SK-N-SH (cell line): Measurements from ENCODE around the gene CATSPER4. TPM values are rescaled to one million over a fixed set of nuclear protein-coding genes. Genes with fewer than 3 reads are reported as not detected.
A peak's percentile ranks its signal among the peaks of the same experiment; 100 is the strongest.

Experiments
- CTCF ChIA-PET: fragments of 300-600, 350-600 bp; formaldehyde crosslinking; extraction: SDS; loops from one replicate; lab custom pipeline; 2021; lab: Yijun Ruan, JAX
- POLR2A ChIA-PET: fragments of 350-600 bp; sonication (Branson Sonifier 250); formaldehyde crosslinking; extraction: SDS; loops from one replicate; lab custom pipeline; 2020; ENCODE audit warnings: antibody characterized with exemption, inconsistent platforms; lab: Yijun Ruan, JAX
- DNase-seq: peaks from one replicate; pipeline ENCODE4 v3.0.0; 2012
- H2AFZ ChIP-seq: fragments of 200-600 bp; sonication (generic); 2 replicates; pipeline ENCODE4 v1.8.1; 2016; ENCODE audit warnings: antibody characterized with exemption, mild to moderate bottlenecking, low read depth
- H3F3A ChIP-seq: fragments of 200-600 bp; sonication (generic); replicated peaks from 2 replicates; pipeline ENCODE3; 2016; ENCODE audit warnings: antibody characterized with exemption, mild to moderate bottlenecking; ENCODE audit not compliant: insufficient read depth
- H3K27ac ChIP-seq, 2 experiments: fragments of 200-500 bp in 1 of 2; fragments of 200-600 bp in 1 of 2; sonication (Bioruptor generic) in 1 of 2; sonication (generic), shearing (Covaris generic) in 1 of 2; 2 replicates each; pipeline versions ENCODE4 v1.5.1 to v1.6.1; 2014 to 2016; ENCODE audit warnings: low read depth in 2 of 2, inconsistent platforms in 1 of 2, low read length in 1 of 2, mild to moderate bottlenecking in 1 of 2, mixed read lengths in 1 of 2
- H3K27me3 ChIP-seq: fragments of 200-600 bp; sonication (generic), shearing (Covaris generic); 2 replicates; pipeline ENCODE4 v1.6.1; 2016; ENCODE audit warnings: mixed run types; ENCODE audit not compliant: insufficient read depth
- H3K36me3 ChIP-seq, 2 experiments: fragments of 200-500 bp in 1 of 2; fragments of 200-600 bp in 1 of 2; sonication (Bioruptor generic) in 1 of 2; sonication (generic) in 1 of 2; replicated peaks in 1 of 2; 2 replicates each; pipeline versions ENCODE3 to v1.5.1; 2014 to 2016; ENCODE audit warnings: low read length in 1 of 2, mild to moderate bottlenecking in 1 of 2; ENCODE audit not compliant: insufficient read depth in 2 of 2, control insufficient read depth in 1 of 2
- H3K4me1 ChIP-seq, 2 experiments: fragments of 200-500 bp in 1 of 2; fragments of 200-600 bp in 1 of 2; sonication (Bioruptor generic) in 1 of 2; sonication (generic), shearing (Covaris generic) in 1 of 2; 2 replicates each; pipeline versions ENCODE4 v1.5.1 to v1.6.1; 2014 to 2016; ENCODE audit warnings: low read depth in 1 of 2, low read length in 1 of 2, mixed run types in 1 of 2; ENCODE audit not compliant: insufficient read depth in 2 of 2, control insufficient read depth in 1 of 2
- H3K4me2 ChIP-seq: fragments of 200-600 bp; sonication (generic), shearing (Covaris generic); 2 replicates; pipeline ENCODE4 v1.6.1; 2017; ENCODE audit warnings: mixed run types
- H3K4me3 ChIP-seq, 2 experiments: fragments of 200-500 bp in 1 of 2; fragments of 200-600 bp in 1 of 2; sonication (Bioruptor generic) in 1 of 2; sonication (generic), shearing (Covaris generic) in 1 of 2; 2 replicates each; pipeline versions ENCODE4 v1.5.1 to v1.8.1; 2014 to 2016; ENCODE audit warnings: low read depth in 2 of 2, inconsistent platforms in 1 of 2, low read length in 1 of 2, mild to moderate bottlenecking in 1 of 2, mixed read lengths in 1 of 2, moderate library complexity in 1 of 2
- H3K79me2 ChIP-seq: fragments of 200-600 bp; sonication (generic); 2 replicates; pipeline ENCODE4 v1.8.1; 2017; ENCODE audit warnings: mild to moderate bottlenecking; ENCODE audit not compliant: insufficient read depth
- H3K9ac ChIP-seq: fragments of 200-600 bp; sonication (generic); 2 replicates; pipeline ENCODE4 v1.6.1; 2017; ENCODE audit warnings: mixed run types
- H3K9me2 ChIP-seq: fragments of 200-600 bp; sonication (generic); 2 replicates; pipeline ENCODE4 v1.6.1; 2017; ENCODE audit warnings: mixed run types
- H3K9me3 ChIP-seq: fragments of 200-600 bp; sonication (generic); 2 replicates; pipeline ENCODE4 v1.6.1; 2017; ENCODE audit warnings: mixed run types, mild to moderate bottlenecking, moderate library complexity
- H4K20me1 ChIP-seq: fragments of 200-600 bp; sonication (generic); 2 replicates; pipeline ENCODE4 v1.6.1; 2017; ENCODE audit warnings: mild to moderate bottlenecking, mixed run types; ENCODE audit not compliant: insufficient read depth
- ELF1 ChIP-seq: IDR thresholded peaks from 2 replicates; pipeline ENCODE4 v1.4.0; 2012
- NFIC ChIP-seq: IDR thresholded peaks from 2 replicates; pipeline ENCODE4 v1.4.0; 2012; ENCODE audit warnings: borderline replicate concordance
- RFX5 ChIP-seq: IDR thresholded peaks from 2 replicates; pipeline ENCODE4 v1.6.1; 2012; ENCODE audit warnings: mild to moderate bottlenecking, improper control_type of control experiment, low read length
- RXRA ChIP-seq: IDR thresholded peaks from 2 replicates; pipeline ENCODE4 v1.4.0; 2012; ENCODE audit warnings: low read depth, mild to moderate bottlenecking, borderline replicate concordance
- TAF1 ChIP-seq: IDR thresholded peaks from 2 replicates; pipeline ENCODE4 v1.6.1; 2012; ENCODE audit warnings: low read depth, mild to moderate bottlenecking, low read length, moderate library complexity, borderline replicate concordance
- WGBS: methylation state at CpG from one replicate; pipeline ENCODE4 v1.1.6; 2017; ENCODE audit warnings: low lambda C conversion rate; 5-methylcytosine and 5-hydroxymethylcytosine counted together
- polyA plus RNA-seq, 3 experiments: library from polyadenylated mRNA; depleted of rRNA; stranded (reverse); fragments of >200 nt; gene quantifications; 2 replicates each; pipeline ENCODE4 v1.2.3, GENCODE V29; 2012
- TF ChIP-seq, protein P1 (sequence below): fragments of 150-350 bp; IDR thresholded peaks from 2 replicates; pipeline ENCODE4 v1.6.1; 2016; ENCODE audit warnings: mild to moderate bottlenecking, low read depth, low read length
- TF ChIP-seq, protein P2 (sequence below): IDR thresholded peaks from 2 replicates; pipeline ENCODE4 v1.4.0; 2012; ENCODE audit warnings: low read depth, borderline replicate concordance
- TF ChIP-seq, protein P3 (sequence below): IDR thresholded peaks from 2 replicates; pipeline ENCODE4 v1.4.0; 2012; ENCODE audit warnings: low read depth, borderline replicate concordance
- TF ChIP-seq, protein P4 (sequence below): fragments of 200-600 bp; sonication (generic); IDR thresholded peaks from 2 replicates; pipeline ENCODE4 v1.6.1; 2017; ENCODE audit warnings: antibody characterized with exemption, mild to moderate bottlenecking, moderate library complexity

CATSPER4 gene
- polyA plus RNA-seq, 1 of the 3 experiments (the other 2 are of a cell fraction), result not detected

DNA sequence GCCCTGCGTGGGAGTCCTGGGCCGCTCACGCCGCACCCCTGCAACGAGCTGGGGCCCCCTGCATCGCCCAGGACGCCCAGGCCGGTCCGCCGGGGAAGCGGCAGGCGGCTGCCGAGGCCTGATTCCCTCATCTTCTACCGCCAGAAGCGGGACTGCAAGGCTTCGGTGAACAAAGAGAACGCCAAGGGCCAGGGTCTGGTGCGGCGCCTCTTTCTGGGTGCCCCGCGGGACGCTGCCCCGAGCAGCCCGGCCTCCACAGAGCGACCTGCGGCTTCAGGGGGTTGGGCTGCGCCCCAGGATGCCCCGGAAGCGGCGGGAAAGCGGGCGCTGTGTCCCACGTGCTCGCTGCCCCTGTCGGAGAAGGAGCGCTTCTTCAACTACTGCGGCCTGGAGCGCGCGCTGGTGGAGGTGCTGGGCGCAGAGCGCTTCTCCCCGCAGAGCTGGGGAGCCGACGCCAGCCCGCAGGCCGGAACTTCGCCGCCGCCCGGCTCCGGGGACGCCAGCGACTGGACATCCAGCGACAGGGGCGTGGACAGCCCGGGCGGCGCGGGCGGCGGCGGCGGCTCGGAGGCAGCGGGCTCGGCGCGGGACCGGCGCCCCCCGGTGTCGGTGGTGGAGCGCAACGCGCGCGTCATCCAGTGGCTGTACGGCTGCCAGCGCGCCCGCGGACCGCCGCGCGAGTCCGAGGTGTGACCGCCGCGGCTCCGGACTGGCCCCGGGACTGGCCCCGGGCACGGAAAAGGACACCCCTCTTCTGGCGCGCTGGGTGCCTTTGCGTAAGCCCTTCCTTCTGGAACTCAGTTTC lies 28.8 kb upstream of the CATSPER4 start:
- Histone ChIP-seq H3K4me3 (peak overlapping the region in 1 of 2 experiments; percentile 7; a peak in 1 of 4 replicates), H3K4me2 (peak overlapping the region; percentile 33; the same call in 1 of the 2 replicates), H3K4me1 (peaks cover 2 to 24% of the 10 kb centered on the region in 2 experiments; a peak in 1 of 4 replicates), H3K9me3 (no peaks in the 10 kb centered on the region), H4K20me1 (no peaks in the 10 kb centered on the region), H3K36me3 (no peaks in the 10 kb centered on the region), H3F3A (no peaks in the 10 kb centered on the region), H3K79me2 (no peaks in the 10 kb centered on the region), H3K27me3 (no peaks in the 10 kb centered on the region), H3K27ac (no peak overlapping the region), H2AFZ (no peak overlapping the region), H3K9me2 (no peaks in the 10 kb centered on the region), H3K9ac (no peak overlapping the region)
- peak; percentile 89 for DNase-seq
- WGBS, result 21% methylated on average over 15 of the region's 98 CpGs
- TF ChIP-seq, protein P1, sequence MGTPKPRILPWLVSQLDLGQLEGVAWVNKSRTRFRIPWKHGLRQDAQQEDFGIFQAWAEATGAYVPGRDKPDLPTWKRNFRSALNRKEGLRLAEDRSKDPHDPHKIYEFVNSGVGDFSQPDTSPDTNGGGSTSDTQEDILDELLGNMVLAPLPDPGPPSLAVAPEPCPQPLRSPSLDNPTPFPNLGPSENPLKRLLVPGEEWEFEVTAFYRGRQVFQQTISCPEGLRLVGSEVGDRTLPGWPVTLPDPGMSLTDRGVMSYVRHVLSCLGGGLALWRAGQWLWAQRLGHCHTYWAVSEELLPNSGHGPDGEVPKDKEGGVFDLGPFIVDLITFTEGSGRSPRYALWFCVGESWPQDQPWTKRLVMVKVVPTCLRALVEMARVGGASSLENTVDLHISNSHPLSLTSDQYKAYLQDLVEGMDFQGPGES, result no peak
- TF ChIP-seq, protein P2, sequence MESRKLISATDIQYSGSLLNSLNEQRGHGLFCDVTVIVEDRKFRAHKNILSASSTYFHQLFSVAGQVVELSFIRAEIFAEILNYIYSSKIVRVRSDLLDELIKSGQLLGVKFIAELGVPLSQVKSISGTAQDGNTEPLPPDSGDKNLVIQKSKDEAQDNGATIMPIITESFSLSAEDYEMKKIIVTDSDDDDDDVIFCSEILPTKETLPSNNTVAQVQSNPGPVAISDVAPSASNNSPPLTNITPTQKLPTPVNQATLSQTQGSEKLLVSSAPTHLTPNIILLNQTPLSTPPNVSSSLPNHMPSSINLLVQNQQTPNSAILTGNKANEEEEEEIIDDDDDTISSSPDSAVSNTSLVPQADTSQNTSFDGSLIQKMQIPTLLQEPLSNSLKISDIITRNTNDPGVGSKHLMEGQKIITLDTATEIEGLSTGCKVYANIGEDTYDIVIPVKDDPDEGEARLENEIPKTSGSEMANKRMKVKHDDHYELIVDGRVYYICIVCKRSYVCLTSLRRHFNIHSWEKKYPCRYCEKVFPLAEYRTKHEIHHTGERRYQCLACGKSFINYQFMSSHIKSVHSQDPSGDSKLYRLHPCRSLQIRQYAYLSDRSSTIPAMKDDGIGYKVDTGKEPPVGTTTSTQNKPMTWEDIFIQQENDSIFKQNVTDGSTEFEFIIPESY, result no peak
- TF ChIP-seq ELF1 (no peak), TAF1 (no peak), RFX5 (no peak), NFIC (no peak), RXRA (no peak)
- TF ChIP-seq, protein P3, sequence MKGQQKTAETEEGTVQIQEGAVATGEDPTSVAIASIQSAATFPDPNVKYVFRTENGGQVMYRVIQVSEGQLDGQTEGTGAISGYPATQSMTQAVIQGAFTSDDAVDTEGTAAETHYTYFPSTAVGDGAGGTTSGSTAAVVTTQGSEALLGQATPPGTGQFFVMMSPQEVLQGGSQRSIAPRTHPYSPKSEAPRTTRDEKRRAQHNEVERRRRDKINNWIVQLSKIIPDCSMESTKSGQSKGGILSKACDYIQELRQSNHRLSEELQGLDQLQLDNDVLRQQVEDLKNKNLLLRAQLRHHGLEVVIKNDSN, result no peak
- TF ChIP-seq, protein P4, sequence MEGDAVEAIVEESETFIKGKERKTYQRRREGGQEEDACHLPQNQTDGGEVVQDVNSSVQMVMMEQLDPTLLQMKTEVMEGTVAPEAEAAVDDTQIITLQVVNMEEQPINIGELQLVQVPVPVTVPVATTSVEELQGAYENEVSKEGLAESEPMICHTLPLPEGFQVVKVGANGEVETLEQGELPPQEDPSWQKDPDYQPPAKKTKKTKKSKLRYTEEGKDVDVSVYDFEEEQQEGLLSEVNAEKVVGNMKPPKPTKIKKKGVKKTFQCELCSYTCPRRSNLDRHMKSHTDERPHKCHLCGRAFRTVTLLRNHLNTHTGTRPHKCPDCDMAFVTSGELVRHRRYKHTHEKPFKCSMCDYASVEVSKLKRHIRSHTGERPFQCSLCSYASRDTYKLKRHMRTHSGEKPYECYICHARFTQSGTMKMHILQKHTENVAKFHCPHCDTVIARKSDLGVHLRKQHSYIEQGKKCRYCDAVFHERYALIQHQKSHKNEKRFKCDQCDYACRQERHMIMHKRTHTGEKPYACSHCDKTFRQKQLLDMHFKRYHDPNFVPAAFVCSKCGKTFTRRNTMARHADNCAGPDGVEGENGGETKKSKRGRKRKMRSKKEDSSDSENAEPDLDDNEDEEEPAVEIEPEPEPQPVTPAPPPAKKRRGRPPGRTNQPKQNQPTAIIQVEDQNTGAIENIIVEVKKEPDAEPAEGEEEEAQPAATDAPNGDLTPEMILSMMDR, result no peak
- ChIA-PET CTCF (interaction anchor here (1.1 to 13.7 kb wide), 8 partner anchors 8 to 160 kb away, joined by 3 to 131 read pairs (median 8); partner anchors contain the start of genes CEP85 and ZNF593), POLR2A (interaction anchor here (1.5 kb wide), 1 partner anchor 50 kb away, joined by 3 read pairs; the partner anchor contains the start of gene PDIK1L)
